Measurements from ENCODE around the gene GPR37.

Gene GPR37

GRCh38 chr7:124780056-124780455 lies 14.5 kb upstream of the GPR37 start:
- DNase-seq: no peak

DNA sequence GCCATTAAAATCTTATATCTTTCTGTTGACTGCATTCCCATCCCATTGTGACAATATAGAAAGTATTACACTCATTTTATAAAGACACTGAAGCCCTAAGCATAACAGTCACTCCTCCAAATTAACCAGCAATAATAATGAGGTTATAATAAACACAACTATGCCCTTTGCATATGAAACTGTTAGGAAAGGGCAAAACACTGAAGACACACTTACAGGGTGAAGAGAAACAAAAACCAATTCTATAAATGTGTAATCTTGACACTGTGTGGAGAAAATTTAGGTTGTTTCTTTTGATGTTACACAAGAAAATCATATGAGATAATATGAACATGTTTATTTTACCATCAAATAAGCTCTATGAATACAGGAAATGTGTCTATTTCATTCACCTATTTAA lies 14.0 kb upstream of the GPR37 start:
- DNase-seq: no peak

- DNase-seq: peak; percentile 92
Measured at GRCh38 chr7:124779194-124779593, 13.6 kb upstream of the GPR37 start.

DNA sequence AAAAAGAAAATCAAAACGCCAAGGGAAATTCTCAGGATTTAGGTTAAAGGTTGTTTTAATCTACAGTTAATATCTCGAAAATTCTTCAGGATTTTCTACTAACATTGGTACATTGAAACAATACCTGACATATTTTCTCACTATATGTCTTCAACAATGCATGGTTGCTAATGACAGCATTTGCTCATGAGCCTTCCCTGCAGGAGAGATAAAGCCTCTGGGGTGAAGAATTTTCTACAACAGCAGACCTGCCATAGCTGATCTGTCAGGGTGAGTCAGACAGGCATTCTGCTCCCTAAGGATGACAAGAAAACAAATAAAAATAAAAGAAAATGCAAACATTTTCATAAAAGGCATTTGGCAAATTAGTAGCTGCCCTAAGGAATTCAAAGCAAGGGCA lies 11.7 kb upstream of the GPR37 start:
- no peak for DNase-seq

DNA sequence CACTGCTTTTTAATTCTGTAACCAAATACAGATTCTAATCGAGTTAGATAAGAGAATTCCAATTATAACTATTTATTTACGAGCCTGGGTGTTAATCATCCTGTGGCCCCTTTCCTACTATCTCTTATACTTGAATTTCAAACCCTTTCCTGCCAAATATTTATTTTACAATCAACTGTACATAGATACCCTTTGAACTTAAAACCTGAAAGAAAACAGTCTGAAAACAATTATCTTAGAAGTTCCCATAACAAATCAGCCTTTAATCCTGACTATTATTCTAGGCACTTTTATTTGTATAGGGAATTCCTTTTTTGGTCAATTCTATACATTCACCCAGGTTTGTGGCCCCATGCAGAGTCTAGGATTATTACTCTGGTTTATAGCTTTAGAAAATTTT lies 10.6 kb upstream of the GPR37 start:
- no peak for DNase-seq

DNA sequence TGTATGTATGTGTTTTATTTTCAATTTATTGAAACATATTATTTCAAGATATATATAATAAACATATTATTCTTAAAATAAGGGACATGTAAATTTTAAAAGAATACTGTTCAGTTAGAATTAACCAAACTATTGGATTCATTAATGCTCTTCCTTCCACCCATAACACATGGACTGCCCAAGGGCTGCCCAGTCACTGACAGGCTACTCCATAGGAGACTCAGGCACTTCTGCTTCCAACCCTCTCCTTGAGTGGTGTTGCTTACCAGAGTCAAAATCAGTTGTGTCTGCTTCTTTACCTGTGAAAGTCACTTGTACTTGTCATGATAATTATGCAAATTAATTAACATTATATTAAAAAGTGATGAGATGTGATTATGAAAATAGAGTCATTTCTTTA lies 9.8 kb upstream of the GPR37 start:
- no peak for DNase-seq

DNA sequence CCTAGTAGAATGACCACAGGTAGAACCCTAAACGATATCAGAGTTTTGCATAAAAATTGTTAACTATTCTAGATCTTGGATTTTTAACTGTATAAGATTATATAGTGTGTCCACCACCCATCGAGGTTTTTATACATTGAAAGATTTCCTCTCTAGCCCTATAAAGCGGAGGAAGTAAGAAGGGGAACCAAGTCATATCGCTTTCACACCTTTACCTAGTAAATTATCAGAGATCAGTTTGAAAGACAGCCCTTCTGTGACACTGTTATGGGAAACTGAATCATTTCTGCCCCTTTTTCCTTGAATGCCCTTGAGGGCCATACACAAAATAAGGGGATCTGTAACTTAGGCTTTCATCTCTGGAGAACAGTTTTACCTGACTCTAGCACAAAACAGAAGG lies 8.3 kb upstream of the GPR37 start:
- no peak for DNase-seq

DNA sequence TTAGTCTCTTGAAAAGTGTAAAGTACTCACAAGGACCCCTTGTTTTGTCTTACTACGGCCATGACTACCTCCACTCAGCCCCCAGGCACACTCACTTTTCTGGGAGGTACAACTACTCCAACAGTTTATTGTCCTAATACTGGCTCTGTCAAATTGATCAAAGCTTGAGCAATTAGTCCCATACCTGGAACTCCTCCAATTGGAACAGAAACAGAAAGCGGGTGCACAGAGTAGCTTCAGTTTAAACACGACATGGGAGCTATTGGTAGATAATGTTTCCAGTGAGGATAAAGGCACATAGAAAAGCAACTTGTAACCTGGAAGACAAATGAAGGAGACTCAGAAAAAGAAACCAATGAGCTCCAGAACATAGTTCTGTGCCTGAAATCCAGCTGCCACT lies 7.7 kb upstream of the GPR37 start:
- DNase-seq: no peak

GRCh38 chr7:124769136-124769535 lies 3.5 kb upstream of the GPR37 start:
- no peak for DNase-seq

GRCh38 chr7:124768525-124768924 lies 2.9 kb upstream of the GPR37 start:
- DNase-seq: no peak

- DNase-seq: peak; percentile 54
Measured at GRCh38 chr7:124764847-124765400, 668 bp downstream of the GPR37 start.

DNA sequence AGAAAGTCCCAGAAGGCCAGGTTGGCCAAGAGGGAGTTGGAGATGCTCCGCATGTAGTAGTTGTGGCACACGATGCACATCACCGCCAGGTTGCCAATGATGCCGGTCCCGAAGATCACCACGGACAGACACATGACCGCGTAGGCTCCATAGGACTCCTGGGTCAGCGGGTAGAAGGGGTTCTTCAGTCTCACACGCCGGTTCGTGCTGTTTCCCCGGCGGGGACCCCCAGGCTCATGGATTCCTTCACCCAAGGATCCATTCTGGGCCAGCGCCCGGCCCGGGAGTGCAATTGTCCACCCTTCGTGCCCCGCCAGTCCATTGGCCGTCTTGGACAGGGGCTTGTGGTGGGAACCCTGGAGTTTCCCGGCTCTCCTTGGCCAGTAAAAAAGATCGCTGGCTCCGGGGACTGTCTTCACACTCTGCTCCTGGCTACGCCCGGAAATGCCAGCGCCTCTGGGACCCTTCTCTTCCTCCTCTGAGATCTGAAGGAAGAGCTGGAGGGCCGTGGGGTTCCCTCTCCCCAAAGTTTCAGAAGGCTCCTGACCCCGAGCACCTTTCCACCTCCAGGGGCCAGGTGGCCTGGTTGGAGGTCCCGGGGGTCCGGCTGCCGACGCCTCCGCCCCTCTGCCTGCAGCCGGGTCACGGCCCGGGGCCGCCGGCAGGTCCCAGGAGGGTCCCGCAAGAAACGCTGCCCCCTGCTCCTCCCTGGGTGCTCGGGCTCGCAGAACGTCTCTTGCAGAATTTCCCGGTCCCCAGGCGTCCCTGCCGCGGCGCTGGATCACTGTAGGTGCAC lies 1.3 kb downstream of the GPR37 start:
- no peak for DNase-seq

GRCh38 chr7:124762611-124763143 lies 2.9 kb downstream of the GPR37 start:
- no peak for DNase-seq

- no peak for DNase-seq
Measured at GRCh38 chr7:124761164-124761715, 4.4 kb downstream of the GPR37 start.

- DNase-seq: no peak
Measured at GRCh38 chr7:124758327-124758726, 7.3 kb downstream of the GPR37 start.

DNA sequence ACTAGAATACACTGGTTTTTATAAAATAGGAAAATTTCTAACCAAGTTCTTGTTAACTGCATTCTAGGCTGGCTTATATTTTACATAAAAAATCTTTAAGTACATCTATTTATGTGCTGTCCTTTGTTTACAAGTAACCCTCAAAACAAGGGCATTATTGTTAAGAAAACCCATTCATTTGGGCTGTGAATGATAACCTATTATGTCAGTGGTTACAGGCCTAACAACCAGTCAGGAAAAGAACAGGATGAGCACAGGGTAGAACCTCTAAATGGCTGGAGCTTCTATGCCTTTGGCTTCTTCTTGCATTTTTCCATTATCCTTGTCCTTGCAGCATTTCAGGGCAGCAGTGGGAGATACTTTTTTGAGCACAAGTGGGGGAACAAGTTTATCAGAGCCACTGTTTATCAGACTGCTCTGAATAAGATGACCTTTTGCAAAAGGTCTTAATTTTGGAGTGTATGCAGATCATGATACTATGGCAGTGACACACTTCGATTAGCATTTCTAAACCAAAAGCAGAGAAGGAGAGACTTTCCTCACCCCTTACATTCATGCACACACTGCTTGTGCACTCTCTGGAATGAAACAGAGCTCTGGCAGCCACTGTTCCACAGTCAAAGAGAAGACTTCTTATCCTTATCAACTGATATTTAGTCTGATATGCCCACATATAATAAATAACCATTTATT lies 10.9 kb downstream of the GPR37 start:
- no peak for DNase-seq

- no peak for DNase-seq
Measured at GRCh38 chr7:124752310-124752709, 13.3 kb downstream of the GPR37 start.

DNA sequence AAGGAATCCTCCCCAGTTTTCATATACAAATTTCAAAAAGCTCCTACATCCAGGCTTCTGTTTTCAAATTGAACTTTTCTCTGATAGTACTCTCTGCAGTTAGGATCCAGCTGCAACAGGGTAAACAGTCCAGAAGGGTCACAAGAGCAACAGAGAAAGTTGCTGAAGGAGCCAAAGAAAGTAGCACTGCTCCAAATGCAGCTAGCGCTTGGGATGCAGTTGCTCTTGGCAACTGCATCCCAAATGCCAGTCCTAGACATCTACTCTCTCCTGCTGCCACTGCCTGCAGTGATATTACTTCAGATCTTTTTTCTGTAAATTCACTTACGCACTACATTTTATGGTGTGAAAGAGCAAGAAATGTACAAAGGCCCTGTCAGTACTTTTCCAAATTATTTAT lies 14.6 kb downstream of the GPR37 start:
- DNase-seq: no peak

DNA sequence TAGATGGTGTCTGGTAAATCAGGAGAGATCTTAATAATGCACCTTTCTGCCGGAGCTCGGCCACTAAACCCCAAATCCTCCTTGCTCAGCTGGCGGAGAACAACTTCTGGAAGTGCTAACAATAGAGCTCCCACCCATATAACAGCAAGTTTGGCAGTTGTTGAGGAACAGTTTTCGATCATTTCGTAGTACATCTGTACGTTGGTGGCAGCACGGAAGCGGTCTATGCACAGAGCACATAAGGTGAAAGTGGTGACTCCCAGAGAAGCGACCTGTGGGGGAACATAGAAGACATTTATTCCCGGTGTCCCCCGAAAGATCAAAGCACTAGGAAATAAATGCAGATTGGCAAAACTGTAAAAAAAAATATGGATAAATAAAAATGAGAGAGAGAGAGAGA lies 18.5 kb downstream of the GPR37 start:
- no peak for DNase-seq

DNA sequence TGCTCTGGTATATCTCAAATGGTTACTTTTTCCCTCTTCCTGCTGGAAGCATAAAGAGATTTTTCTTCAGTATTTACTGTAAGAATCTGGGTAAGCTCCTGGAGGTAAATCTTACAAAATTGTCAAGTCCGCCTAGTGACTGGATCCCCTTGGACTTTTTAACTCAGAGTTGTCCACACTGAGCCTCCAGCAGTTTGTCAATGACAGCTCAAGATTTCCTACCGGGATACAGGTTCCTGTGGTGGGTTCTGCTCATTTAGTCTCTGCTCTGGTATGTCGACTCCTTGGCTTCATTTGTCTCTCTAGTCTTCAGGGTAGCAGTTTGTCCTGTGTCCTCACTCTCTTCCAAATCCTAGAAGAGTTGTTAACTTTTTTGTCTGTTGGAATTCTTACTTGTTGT lies 27.0 kb downstream of the GPR37 start:
- no peak for DNase-seq

GRCh38 chr7:124737760-124738300 lies 27.8 kb downstream of the GPR37 start:
- no peak for DNase-seq

DNA sequence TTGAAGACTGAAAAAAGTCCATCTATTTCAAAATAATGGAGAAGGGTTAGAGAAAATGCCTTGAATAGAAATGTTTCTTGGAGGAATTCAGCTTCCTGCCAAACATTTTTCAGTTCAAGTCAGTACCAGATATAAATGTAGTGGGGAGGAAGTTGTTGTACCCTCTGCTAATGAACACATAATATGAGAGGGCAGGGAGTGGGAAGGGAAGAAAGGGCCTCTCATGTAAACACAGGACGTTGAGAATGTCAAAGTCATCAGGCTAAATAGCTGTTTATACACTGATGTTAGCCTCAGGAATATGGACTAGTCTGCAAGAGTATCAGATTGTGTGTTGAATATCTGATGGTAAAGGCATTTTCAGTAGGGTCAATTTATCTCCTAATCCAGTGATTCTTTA lies 37.0 kb downstream of the GPR37 start:
- DNase-seq: no peak

- DNase-seq: no peak
Measured at GRCh38 chr7:124724507-124725192, 40.9 kb downstream of the GPR37 start.
